HepG2 (cell line): ENCODE data around the gene HOXC4. TPM values are rescaled to one million over a fixed set of nuclear protein-coding genes. Genes with fewer than 3 reads are reported as not detected.
A peak's percentile ranks its signal among the peaks of the same experiment; 100 is the strongest.

ENCODE experiments used
- CTCF ChIP-seq: sonication (generic); formaldehyde crosslinking; IDR thresholded peaks from 2 replicates; pipeline ENCODE4 v1.5.0; 2020; ENCODE audit warnings: mild to moderate bottlenecking, missing genetic modification reagents, moderate library complexity
- KAT8 ChIP-seq: IDR thresholded peaks from 2 replicates; pipeline ENCODE4 v1.6.1; 2016; ENCODE audit warnings: missing genetic modification reagents, missing compliant biosample characterization
- KDM2A ChIP-seq: sonication (generic); formaldehyde crosslinking; IDR thresholded peaks from 2 replicates; pipeline ENCODE4 v1.4.0; 2020; ENCODE audit warnings: low read depth, missing genetic modification reagents, borderline replicate concordance
- KLF11 ChIP-seq: IDR thresholded peaks from 2 replicates; pipeline ENCODE4 v1.6.1; 2016; ENCODE audit warnings: missing compliant biosample characterization
- MIXL1 ChIP-seq: IDR thresholded peaks from 2 replicates; pipeline ENCODE4 v1.6.1; 2016
- PAX8 ChIP-seq: sonication (generic); formaldehyde crosslinking; IDR thresholded peaks from 2 replicates; pipeline ENCODE4 v1.8.0; 2022; ENCODE audit warnings: mild to moderate bottlenecking, missing genetic modification reagents, borderline replicate concordance
- PHF21A ChIP-seq: sonication (generic); formaldehyde crosslinking; IDR thresholded peaks from 2 replicates; pipeline ENCODE4 v1.5.0; 2020; ENCODE audit warnings: mild to moderate bottlenecking, missing genetic modification reagents
- SKIL ChIP-seq: sonication (generic); formaldehyde crosslinking; IDR thresholded peaks from 2 replicates; pipeline ENCODE4 v1.8.0; 2022; ENCODE audit warnings: missing genetic modification reagents, mild to moderate bottlenecking, moderate library complexity, borderline replicate concordance
- TERF1 ChIP-seq: sonication (generic); formaldehyde crosslinking; IDR thresholded peaks from 2 replicates; pipeline ENCODE4 v1.8.0; 2022; ENCODE audit warnings: mild to moderate bottlenecking, missing genetic modification reagents, moderate library complexity
- TFDP1 ChIP-seq: IDR thresholded peaks from 2 replicates; pipeline ENCODE4 v1.6.1; 2016; ENCODE audit warnings: missing compliant biosample characterization, missing genetic modification reagents, borderline replicate concordance
- THRA ChIP-seq: sonication (generic); formaldehyde crosslinking; IDR thresholded peaks from 2 replicates; pipeline ENCODE4 v1.4.0; 2020; ENCODE audit warnings: missing genetic modification reagents, borderline replicate concordance
- ZBTB44 ChIP-seq: sonication (generic); formaldehyde crosslinking; IDR thresholded peaks from 2 replicates; pipeline ENCODE4 v1.4.0; 2020; ENCODE audit warnings: missing genetic modification reagents
- ZFP91 ChIP-seq: sonication (generic); formaldehyde crosslinking; IDR thresholded peaks from 2 replicates; pipeline ENCODE4 v1.9.0; 2022; ENCODE audit warnings: missing genetic modification reagents, mild to moderate bottlenecking, borderline replicate concordance
- ZNF121 ChIP-seq: sonication (generic); formaldehyde crosslinking; IDR thresholded peaks from 2 replicates; pipeline ENCODE4 v1.5.0; 2020; ENCODE audit warnings: mild to moderate bottlenecking, missing genetic modification reagents
- ZNF501 ChIP-seq: sonication (generic); formaldehyde crosslinking; IDR thresholded peaks from 2 replicates; pipeline ENCODE4 v1.5.1; 2020; ENCODE audit warnings: mild to moderate bottlenecking, moderate library complexity, missing genetic modification reagents
- ZNF510 ChIP-seq: sonication (generic); formaldehyde crosslinking; IDR thresholded peaks from 2 replicates; pipeline ENCODE4 v1.4.0; 2020; ENCODE audit warnings: low read depth, mild to moderate bottlenecking, missing genetic modification reagents
- ZNF652 ChIP-seq: IDR thresholded peaks from 2 replicates; pipeline ENCODE4 v1.6.1; 2016; ENCODE audit warnings: low read depth, borderline replicate concordance
- polyA plus RNA-seq, 8 experiments: library from polyadenylated mRNA; depleted of rRNA in 3 of 8; stranded (reverse) in 7 of 8; unstranded in 1 of 8; fragments of >200 nt; fragmentation: Illumina TruSeq in 4 of 8; extraction: Trizol in 4 of 8; gene quantifications; 2 replicates each; pipeline versions ENCODE4 v1.2.1 to v1.2.3, GENCODE V29; 2011 to 2016; ENCODE audit warnings: low read depth in 4 of 8, missing spikeins in 1 of 8, mixed read lengths in 1 of 8; ENCODE audit not compliant: insufficient read depth in 1 of 8
- total RNA-seq, 5 experiments: library from RNA; depleted of rRNA; stranded (reverse); fragments of >200 nt; fragmentation: Illumina TruSeq; extraction: Trizol; gene quantifications; 2 replicates each; pipeline ENCODE4 v1.2.3, GENCODE V29; 2016; ENCODE audit warnings: low read depth in 1 of 5

The HOXC4 gene
- total and polyA plus RNA-seq, 2 of the 13 experiments (the other 11 are each of a cell fraction or from before 2014, with no cell fraction given) = not detected

GRCh38 chr12:54005853-54006558, 47.6 kb upstream of the HOXC4 start (continued):
- peak; percentile 48; the same call in 1 of the 2 replicates for TF ChIP-seq ZFP91 (CRISPR knock-in tag)
- no peak for TF ChIP-seq SKIL
- TF ChIP-seq KLF11 (CRISPR knock-in tag) = no peak
- TF ChIP-seq ZBTB44 (CRISPR knock-in tag) = no peak
- no peak for TF ChIP-seq PAX8 (CRISPR knock-in tag)
- 0 out of 2 replicates have a peak, but pooled peaks have one; percentile 19 for TF ChIP-seq ZNF121 (CRISPR knock-in tag)
- no peak for TF ChIP-seq MIXL1
- TF ChIP-seq ZNF501 (CRISPR knock-in tag) = peak; percentile 54; the same call in 1 of the 2 replicates
- TF ChIP-seq CTCF (CRISPR knock-in tag) = peak; percentile 90
- peak; percentile 70; the same call in 1 of the 2 replicates for TF ChIP-seq KDM2A (CRISPR knock-in tag)
- 0 out of 2 replicates have a peak, but pooled peaks have one; percentile 30 for TF ChIP-seq TFDP1
- peak; percentile 58 for TF ChIP-seq THRA (CRISPR knock-in tag)
- TF ChIP-seq ZNF652 (CRISPR knock-in tag) = peak; percentile 37; the same call in 1 of the 2 replicates
- TF ChIP-seq KAT8 (CRISPR knock-in tag) = no peak
- TF ChIP-seq ZNF510 (CRISPR knock-in tag) = no peak
- TF ChIP-seq TERF1 (CRISPR knock-in tag) = no peak
- TF ChIP-seq PHF21A (CRISPR knock-in tag) = peak; percentile 26; the same call in 1 of the 2 replicates
